ENCODE data around the gene SOCS7. TPM values are rescaled to one million over a fixed set of nuclear protein-coding genes. Genes with fewer than 3 reads are reported as not detected.
"Not testable (repeated sequence)": the region's sequence is repeated elsewhere in the genome, so short reads cannot be mapped to it uniquely, and the experiment has no call there.

The SOCS7 gene
- total RNA-seq, 1 experiment from 2014 or later = 11.9 TPM

DNA sequence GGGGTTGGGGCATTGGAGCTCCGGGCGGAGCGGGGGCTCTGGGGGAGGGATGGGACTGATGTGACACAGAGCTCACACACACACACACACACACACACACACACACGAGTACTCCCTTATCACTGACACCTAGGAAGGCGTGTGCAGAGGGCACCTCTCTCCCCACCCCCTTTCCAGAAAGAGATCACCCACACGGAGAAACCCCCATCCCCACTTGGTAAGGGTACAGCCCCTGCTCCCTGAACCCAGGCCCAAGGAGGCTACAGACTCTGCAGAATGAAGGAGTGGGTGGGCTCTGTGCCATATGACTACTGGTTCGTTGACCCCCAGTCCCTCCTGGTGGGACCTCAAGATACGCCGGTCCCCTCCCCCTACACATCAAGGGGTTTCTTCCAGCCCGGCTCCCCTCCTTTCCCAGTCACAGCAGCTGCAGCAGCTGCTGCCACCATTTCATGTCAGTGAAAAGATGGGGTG is 67.9 kb downstream of the SOCS7 start:
- no peak for DNase-seq (ENCODE audit: low read depth)

DNA sequence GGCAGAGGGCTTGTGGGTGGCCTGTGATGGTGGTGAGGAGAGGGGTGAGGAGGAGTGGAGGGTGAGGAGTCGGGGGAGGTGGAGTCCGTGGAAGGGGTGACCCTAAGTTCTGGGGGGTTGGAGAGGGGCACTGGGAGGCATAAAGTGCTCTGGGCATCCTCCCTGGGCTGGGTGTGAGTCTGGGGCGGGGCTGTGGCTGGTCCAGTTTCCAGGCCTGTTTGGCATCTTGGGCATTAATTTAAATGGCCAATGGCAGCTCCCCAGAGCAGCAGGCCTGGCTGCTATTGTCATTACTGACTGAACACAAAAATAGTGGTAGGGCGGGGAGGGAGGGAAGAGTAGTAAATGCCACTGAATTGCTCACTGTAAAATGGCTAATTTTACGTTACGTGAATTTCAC is 68.9 kb downstream of the SOCS7 start:
- no peak for DNase-seq (ENCODE audit: low read depth)

DNA sequence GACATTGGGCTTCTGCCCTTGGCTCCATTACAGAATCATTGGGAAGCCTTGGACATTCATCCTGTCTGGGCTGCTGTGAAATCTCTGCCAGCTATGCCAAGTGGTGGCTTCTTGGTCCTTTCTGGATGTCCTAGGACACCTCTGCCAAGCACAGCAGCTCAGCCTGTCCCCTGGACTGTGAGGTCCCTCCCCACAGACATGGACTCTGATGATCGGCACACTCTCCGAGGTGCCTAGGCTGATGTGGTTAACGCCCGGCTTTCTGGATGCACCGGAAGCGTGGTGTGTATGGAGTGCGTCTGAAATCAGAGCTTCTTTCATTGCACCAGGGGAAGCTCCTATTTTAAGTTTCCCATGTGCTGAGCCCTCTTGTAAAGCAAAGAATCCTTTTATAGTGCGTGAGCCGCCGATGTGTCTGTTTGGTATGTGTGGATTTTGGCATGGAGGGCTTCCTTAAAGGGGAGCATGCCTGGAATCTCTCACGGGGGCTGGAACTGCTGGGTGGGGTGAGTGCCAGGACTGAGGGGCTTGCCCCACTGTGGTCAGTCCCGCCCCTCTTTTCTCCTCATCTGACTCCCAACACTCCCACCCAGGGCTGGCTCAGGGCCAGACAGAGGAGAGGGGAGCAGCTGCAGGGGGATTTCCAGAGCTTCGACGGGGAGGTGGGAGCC is 69.7 kb downstream of the SOCS7 start:
- no peak for DNase-seq (ENCODE audit: low read depth)

DNA sequence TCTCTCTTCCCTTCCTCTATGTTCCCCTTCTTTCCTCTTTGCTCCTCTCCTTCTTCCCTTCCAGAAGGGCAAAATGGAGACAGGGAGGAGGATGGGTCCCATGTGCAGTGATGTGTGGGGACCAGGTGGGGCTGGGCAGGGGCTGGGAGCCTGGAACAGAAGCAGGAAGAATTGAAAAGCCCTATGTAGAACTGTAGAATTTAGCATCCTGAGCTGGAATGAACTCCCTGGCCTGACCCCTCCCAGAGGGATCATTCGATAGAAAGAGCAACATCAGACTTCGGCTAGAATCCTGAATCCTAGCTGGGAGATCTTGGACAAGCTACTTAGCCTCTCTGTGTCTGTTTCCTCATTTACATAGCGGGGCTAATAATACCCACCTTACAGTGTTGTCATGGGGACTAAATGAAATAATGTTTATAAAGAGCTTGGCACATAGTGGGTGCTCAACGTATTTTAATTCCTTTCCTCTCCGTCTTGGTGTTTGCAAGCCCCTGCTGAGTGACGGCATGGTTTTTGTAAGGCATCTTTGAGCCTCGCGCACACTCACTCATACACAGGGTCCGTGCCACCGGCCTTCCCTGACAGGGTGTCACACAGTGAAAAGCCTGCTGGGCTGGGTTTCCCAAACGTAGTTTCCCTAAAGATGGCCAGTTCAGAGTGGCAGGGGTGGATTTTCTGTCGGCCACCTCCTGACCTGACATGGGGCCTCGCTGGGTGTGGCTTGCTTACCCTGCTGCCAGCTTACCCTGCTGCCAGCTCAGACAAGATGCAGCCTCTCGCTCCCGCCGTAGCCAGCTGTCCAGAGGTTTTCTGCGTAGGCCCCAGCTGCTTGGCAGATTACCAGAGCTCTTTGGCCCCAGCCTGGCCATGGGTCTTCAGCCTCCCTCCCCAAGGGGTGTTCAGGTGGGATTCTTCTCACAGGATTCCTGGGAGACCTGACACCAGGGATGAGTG is 70.5 kb downstream of the SOCS7 start:
- no peak for DNase-seq (ENCODE audit: low read depth)

DNA sequence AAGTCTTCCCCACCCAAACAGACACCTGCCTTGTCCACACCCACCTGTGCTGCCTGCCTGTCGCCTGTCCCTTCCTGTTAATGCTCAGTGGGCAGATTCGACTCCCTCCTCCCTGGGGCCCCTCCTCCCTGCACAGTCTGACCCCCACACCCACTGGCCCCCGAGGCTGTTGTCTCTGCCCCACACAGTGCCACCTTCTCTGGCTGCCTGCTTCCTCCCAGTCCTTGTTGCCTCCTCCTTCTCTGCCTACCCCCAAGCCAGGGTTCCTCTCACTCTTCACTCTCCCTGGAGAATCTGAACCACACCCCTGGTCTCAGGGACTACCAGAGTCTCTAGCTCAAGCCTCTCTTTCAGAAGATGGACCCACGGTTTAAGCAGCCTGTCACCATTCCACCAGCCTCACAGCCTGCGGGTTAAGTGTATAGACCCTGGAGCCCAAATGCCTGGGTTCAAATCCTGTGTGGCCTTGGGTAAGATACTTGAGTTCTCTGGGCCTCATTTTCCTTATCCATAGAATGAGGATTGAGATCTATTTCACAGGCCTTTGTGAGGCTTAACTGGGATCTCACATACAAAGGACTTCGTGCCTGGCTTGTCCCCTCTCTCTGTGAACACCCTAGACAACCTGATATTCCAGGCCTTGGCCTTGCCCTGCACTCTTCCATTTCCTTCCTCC is 72.8 kb downstream of the SOCS7 start:
- no peak for DNase-seq (ENCODE audit: low read depth)

DNA sequence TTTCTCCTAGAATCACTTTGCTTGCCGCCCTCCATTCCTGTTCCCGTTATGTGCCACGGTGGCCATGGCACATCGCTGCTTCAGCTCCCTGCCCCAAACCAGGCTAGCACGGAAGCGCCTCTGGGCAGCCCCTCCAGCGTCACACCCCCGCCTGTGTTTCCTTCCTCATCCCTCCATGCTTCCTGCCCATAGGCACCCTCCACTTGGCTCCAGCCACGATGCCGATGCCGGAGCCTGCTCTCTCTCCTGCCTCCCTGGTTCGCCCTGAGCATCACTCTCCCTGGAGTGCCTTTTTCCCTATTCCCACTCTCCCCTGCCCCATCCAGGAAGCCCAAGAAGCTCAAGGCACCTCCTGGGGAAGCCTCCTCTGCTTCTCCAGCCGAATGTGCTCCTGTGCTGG is 73.4 kb downstream of the SOCS7 start:
- no peak for DNase-seq (ENCODE audit: low read depth)

DNA sequence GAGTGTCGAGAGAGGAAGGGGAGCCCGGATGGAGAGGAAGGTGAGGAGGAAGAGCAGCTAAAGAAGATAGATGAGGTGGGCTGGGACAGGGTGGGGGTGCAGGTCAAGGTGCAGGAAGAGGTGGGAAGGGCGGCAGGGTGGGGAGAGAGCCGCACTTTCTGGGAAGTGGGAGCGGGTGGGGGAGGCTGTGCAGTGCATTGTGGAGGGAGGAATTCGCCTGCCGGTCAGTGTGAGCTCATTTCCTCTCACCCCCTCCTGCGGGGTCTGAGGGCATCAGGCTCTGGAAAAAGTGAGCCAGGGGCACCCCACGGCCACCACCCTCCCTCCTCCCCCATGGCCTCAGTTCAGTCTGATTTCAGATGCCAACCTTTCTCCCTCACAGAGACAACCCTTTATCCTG is 74.1 kb downstream of the SOCS7 start:
- DNase-seq (ENCODE audit: low read depth) = peak; percentile 48

DNA sequence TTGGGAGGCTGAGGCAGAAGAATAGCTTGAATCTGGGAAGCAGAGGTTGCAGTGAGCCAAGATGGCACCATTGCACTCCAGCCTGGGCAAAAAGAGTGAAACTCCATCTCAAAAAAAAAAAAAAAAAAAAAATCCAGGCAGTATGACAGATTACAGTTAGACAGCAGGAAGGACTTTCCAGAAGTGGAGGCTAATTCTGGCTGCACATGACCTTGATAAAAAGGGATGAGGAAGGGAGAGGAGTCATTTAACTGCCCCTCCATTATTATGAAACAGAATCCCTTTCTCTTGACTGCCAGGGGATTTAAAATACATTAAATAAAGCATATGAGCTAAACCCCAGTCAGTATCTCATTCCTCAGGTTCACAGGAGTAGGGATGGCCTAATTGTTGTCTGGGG is 74.8 kb downstream of the SOCS7 start:
- DNase-seq (ENCODE audit: low read depth) = no peak

DNA sequence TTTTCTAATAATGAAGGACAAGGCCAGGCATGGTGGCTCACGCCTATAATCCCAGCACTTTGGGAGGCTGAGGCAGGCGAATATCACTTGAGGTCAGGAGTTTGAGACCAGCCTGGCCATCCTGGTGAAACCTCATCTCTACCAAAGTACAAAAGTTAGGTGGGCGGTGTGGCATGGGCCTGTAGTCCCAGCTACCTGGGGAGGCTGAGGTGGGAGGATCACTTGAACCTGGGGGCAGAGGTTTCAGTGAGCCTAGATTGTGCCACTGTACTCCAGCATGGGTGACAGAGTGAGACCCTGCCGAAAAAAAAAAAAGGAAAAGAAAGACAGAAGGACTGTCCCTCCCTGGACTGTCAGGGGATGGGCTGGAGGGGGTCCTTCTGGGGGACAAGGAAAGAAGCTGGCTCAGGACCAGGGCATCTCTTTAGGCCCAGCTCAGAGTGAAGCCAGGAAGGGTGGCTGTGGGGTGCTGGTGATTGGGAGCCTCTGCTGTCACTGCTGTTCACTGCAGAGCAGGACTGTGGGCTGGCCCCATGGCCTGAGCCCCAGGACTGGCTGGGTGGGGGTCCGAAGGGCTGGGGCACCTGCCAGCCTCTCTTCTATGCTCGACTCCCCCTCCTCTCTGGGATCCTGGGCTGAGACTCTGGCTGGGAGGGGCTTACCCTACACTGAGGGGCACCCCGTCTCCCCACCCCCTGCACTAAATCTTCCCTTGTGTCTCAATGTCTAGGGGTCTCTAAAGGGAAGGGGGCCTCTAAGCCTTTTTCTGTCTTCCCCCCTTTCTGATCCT is 75.7 kb downstream of the SOCS7 start:
- no peak for DNase-seq (ENCODE audit: low read depth)

DNA sequence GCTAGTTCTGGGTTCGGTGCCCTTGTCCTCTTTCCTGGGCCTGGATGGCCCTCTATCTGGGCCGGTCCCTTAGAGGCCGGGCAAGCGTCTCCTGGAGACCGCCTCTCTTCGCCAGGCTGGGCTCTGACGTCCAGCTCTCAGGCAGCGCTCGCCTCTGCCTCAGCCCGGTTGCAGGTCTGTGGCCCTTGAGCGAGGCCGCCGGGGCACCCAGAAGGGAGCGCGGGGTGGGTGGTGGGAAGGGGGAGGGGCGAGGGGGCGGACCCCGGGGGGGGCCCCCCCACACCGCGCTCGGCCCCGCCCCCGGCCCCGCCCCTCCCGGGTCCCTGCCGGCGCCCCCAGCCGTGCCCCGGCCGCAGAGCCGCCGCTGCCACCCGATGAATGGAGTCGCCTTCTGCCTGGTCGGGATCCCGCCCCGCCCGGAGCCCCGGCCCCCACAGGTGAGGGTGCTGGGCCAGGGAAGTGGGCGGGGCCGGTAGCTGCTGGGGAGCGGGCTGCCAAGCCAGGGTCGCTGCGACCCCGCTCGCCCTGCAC is 76.5 kb downstream of the SOCS7 start, which contains the start of gene ARHGAP23:
Gene ARHGAP23, plus strand, starts transcription at position 353 of the 531 bp plus-strand sequence. Its CDS starts 22 bp downstream, at position 375.
- DNase-seq (ENCODE audit: low read depth) = peak; percentile 36

DNA sequence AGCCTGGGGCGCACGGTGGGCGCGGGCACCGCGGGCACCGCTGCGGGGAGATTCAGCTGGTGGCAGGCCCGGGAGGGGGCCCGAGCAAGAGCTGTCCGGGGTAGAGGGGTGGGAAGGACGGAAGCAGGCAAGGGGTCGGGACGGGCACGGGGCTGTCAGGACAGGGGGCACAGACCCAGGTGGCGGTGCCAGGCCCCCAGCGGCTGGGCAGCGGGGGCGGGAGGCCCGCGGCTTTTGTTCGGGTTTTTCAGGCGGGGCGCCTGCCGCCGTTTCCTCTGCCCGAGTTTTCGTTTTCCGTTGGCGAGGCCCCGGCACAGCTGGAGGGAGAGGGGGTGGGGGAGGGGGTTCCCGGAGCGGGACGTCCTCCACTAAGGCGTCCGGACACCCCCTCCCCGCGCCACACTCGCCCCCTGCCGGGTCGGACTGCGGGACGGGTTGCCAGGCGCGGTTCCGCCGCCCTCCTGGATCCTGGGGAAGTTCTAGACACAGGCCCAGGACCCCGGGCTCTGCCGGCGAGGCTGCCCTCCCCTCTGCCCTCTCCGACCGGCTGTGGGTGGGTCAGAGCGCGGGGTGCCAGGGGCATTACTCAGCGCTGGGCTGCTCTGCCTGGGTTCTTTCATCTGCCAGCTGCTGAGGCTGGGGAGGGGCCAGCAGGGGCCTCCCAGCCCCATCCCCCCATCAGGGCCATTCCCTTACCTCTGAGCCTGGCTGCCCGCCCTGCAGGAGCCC is 77.2 kb downstream of the SOCS7 start:
- peak; percentile 68 for DNase-seq (ENCODE audit: low read depth)

DNA sequence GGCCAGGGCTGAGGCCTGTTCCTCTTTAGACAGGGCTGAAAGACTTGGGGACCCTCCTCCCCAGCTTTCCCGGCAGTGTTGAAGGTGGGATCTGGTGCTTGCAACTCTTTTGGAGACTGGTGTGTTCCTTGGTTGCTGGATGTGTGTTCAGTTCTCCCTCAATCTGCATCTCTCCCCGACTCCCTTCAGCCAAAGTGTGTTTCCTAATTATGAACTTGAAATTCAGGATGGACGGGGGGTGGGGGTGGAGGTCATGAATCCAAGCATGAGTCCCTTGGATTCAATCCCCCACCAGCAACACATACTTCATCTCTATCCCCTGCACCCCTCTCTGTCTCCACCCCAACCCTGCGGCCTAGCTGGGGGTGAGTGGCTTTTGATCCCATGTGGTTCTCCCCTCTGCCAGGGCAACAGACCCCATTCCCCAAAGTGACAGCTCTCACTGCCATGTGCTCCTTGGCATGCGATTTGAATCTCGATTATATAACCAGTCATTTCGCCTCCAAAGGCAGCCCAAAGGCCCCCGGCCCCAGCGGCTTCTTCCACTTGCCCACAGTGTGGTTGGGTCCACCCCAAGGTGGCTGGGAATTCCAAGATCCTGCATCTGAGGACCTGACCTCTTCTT is 77.9 kb downstream of the SOCS7 start:
- DNase-seq (ENCODE audit: low read depth) = no peak

DNA sequence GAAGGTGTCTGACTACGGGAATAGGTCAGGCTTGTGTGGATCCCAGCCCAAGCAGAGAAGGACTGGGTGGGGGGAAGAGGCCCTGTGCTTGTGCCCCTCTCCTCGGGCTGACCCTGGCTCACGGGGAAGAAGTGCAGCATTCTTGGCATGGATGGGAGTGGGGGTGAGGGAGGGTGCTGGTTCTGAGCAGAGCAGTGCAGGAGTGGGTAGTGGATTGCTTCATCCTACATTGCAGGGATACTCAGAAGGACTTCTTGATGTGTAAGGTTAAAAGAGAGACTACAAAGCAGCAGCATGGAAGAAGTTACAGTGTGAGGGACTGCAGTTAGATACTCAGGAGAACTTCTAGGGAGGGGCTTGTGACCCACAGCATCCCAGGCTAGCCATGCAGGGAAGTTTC is 78.7 kb downstream of the SOCS7 start:
- DNase-seq (ENCODE audit: low read depth) = no peak

DNA sequence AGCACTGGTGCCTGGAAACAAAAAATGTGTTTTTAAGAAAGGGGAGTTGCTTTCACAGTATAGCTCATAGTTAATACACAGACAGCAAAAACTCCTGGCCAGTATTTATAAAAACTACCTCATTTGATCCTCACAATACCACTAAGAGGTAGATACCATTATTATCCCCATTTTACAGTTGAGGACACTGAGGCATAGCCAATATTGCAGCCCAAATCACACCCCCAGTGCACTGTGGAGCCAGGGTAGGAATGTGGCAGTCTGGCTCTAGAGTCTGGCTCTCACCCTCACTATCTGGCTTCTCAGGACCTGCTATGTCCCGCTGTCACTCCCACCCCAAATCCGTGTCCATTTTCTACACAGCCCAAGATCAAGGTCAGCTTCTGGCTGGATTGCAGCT is 79.2 kb downstream of the SOCS7 start:
- DNase-seq (ENCODE audit: low read depth) = no peak

DNA sequence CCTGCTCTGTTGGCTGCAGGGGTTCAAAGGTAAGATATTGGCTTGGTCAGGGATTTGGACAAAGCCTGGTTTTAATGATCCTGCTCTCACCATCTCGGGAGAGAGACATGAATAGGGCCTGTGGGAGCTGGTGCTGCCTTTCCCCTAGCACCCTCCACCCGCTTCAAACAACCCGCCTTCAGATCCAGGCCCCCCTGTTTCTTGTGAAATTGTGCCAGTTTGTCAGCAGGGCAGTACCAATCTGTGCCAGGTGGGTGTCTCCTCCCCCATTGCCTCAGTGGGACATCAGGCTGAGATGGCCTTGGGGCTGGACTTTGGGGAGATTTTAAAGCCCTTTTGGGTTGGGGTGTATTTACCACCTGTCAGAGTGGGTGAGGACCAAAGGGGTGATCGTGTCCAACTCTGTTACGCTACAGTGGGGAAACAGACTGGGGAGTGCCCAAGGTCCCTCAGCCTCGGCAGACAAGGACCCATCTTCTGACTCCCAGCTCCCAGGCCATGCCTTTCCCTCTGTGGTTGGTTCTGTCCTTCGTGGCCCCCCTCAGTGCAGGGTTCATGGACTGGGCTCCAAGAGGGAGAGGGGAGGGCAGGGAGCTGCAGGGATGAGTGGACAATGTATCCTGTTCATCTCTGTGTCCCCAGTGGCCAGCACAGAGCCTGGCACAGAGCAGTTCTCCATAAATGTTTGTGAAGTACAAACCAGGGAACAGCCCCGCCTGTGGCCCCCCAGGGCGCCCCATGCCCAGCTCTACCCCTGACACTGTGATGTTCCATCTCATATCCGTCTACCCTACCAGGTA is 79.9 kb downstream of the SOCS7 start:
- DNase-seq (ENCODE audit: low read depth) = no peak

DNA sequence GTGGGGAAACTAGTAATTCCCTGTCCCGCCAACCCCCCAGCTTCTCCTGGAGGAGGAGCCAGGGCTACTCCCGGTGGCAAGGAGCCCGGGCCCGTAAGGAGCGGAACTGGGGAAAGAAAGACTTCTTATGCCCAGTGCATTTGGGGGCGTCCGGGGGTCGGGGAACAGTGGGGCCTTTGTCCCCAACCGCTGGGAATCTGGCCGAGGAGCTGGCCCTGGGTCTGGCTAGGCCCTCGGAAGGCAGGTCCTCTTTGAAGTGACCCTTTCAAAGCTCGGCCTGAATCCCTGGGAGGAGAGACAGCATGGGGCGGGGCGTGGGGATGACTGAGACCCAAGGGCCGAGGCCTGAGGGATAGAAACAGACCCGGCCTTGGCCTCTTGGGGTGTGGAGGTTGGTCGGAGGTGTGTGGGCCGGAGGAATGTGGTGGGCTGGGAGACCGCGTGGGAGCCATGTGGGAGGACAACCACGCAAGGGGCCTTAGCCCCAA is 82.6 kb downstream of the SOCS7 start:
- no peak for DNase-seq (ENCODE audit: low read depth)

DNA sequence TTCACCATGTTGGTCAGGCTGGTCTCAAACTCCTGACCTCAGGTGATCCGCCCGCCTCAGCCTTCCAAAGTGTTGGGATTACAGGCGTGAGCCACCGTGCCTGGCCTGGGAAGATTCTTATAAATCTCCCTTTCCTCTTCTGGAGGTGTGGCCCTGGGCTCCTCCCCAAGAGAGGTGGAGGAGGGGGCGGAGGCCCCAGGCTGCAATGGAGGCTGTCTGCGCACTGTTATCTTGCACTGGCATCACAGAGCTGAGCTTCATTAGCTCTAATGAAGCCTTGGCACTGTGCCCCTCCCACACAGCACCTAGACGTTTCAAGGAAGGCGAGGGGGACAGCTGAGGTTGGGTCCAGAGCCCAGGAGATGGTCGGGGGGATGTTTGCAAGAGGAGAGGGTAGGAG is 84.2 kb downstream of the SOCS7 start:
- DNase-seq (ENCODE audit: low read depth) = no peak

DNA sequence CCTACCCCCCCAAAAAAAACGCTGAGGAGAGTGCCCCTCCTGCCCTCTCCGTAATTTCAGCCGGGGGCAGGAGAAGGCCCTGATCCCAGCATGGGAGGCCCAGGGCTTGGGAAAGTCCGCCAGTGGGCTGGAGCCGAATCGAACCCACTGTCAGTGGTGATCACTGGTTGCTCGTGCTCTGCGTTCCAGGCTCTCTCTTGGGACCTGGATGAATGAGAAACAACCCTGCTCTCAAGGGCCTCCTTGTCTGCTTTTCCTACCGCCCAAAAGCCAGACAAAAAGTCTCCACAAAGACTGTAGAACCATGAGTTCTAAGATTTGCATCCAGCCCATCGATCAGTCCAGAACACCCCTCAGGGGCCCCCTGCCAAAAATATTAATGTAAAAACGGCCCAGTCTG is 84.7 kb downstream of the SOCS7 start:
- DNase-seq (ENCODE audit: low read depth) = no peak

DNA sequence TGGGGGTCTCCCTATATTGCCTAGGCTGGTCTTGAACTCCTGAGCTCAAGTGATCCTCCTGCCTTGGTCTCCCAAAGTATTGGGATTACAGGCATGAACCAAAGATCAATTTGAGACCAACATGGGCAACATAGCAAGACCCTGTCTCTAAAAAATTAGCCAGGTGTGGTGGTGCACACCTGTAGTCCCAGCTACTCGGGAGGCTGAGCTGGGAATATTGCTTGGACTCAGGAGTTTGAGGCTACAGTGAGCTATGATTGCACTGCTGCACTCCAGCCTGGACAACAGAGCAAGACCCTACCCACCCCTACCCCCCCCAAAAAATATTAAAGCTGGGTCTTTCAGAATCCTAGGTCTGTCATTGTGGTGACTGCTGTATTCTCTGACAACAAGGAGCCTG is 85.7 kb downstream of the SOCS7 start:
- not testable (repeated sequence) for DNase-seq (ENCODE audit: low read depth)
